Astrocyte (in vitro differentiated cells and primary cell): ENCODE measurements around the gene TMEM106B.

Experiments
- CTCF ChIP-seq: IDR thresholded peaks from 2 replicates; pipeline ENCODE4 v1.5.1; 2011; ENCODE audit warnings: low read depth, mild to moderate bottlenecking, inconsistent platforms, low read length, moderate library complexity; ENCODE audit not compliant: insufficient read depth
- EZH2 ChIP-seq: IDR thresholded peaks from 2 replicates; pipeline ENCODE4 v1.6.1; 2012; ENCODE audit warnings: mild to moderate bottlenecking, low read length, inconsistent platforms; ENCODE audit not compliant: insufficient read depth

GRCh38 chr7:12231097-12231496, 20.0 kb downstream of the TMEM106B start:
- TF ChIP-seq EZH2 = no peak
- TF ChIP-seq CTCF = no peak
